ENCODE results near the gene YIF1B. TPM values are rescaled to one million over a fixed set of nuclear protein-coding genes. Genes with fewer than 3 reads are reported as not detected.

The YIF1B gene
- total and polyA plus RNA-seq, 9 of the 15 experiments (the other 6 are each of a cell fraction or from before 2014, with no cell fraction given) = 8.5 to 586 (median 323) TPM

GRCh38 chr19:38266981-38267597 lies 48.7 kb downstream of the YIF1B start (continued):
- TF ChIP-seq ETV5 (CRISPR knock-in tag; IDR thresholded peaks at IDR 0.05; ENCODE audit: low read depth) = no peak; the same call in 1 of the 2 replicates
- peak; percentile 43; the same call in 1 of the 2 replicates for TF ChIP-seq CBFA2T3 (IDR thresholded peaks at IDR 0.05)
- 0 out of 2 replicates have a peak, but pooled peaks have one; percentile 39 for TF ChIP-seq ZEB2 (IDR thresholded peaks at IDR 0.05)
- no peak for TF ChIP-seq BRF2 (IDR thresholded peaks at IDR 0.05; ENCODE audit: borderline replicate concordance, insufficient read depth, insufficient read length)
- peak; percentile 44; the same call in 1 of the 2 replicates for TF ChIP-seq ZNF592 (IDR thresholded peaks at IDR 0.05)
- no peak for TF ChIP-seq SMC3 (conservative IDR thresholded peaks at IDR 0.05; ENCODE audit: insufficient read depth, low read depth, low read length)
- TF ChIP-seq MLLT1 (IDR thresholded peaks at IDR 0.05) = peak in 1 of 2 experiments; percentile 39; a peak in 1 of 4 replicates
- no peak for TF ChIP-seq FIP1L1 (IDR thresholded peaks at IDR 0.05; ENCODE audit: low read depth, low read length, poor library complexity, severe bottlenecking)
- no peak for TF ChIP-seq GMEB1 (CRISPR knock-in tag; IDR thresholded peaks at IDR 0.05)
- 0 out of 4 replicates have a peak, but pooled peaks of 1 of the 2 experiments have one; percentile 37 for TF ChIP-seq HDAC1 (IDR thresholded peaks at IDR 0.05)
- TF ChIP-seq TFAM (CRISPR knock-in tag; conservative IDR thresholded peaks at IDR 0.05) = no peak
- TF ChIP-seq RFX1 (IDR thresholded peaks at IDR 0.05) = no peak
- no peak for TF ChIP-seq ZNF395 (CRISPR knock-in tag; IDR thresholded peaks at IDR 0.05)
- TF ChIP-seq ARHGAP35 (IDR thresholded peaks at IDR 0.05; ENCODE audit: partially characterized antibody) = peak; percentile 14
- no peak for TF ChIP-seq POLR3A (IDR thresholded peaks at IDR 0.05; ENCODE audit: borderline replicate concordance, extremely low read depth, insufficient read depth, insufficient read length)
- TF ChIP-seq L3MBTL2 (IDR thresholded peaks at IDR 0.05) = no peak
- TF ChIP-seq FOSL1 (tag; conservative IDR thresholded peaks at IDR 0.05) = 0 out of 2 replicates have a peak, but pooled peaks have one; percentile 19

Data from K562 (cell line).